G401 (cell line): ENCODE results near the gene ZMIZ1. TPM values are rescaled to one million over a fixed set of nuclear protein-coding genes. Genes with fewer than 3 reads are reported as not detected.

Experiments used
- DNase-seq: peaks from one replicate; pipeline ENCODE4 v3.0.0-alpha.2; 2015; ENCODE audit warnings: low spot score
- in situ Hi-C: cut with HindIII; loops from 2 replicates; pipeline ENCODE4 v1.10.0; 2016; ENCODE audit warnings: low sequenced_read_pairs, mixed read lengths
- total RNA-seq: library from RNA; depleted of rRNA; stranded (reverse); fragments of >200 nt; shearing (Covaris generic); gene quantifications from 2 replicates; pipeline ENCODE4 v1.2.3, GENCODE V29; 2014

ZMIZ1 gene
- total RNA-seq, 1 experiment from 2014 or later, result 2.3 TPM

GRCh38 chr10:79106256-79107050 lies 37.7 kb downstream of the ZMIZ1 start:
- peak; percentile 77 for DNase-seq
- in situ Hi-C loops, result no loop called here

- in situ Hi-C loops, result no loop called here
- DNase-seq, result no peak
Observed at GRCh38 chr10:79107736-79108264, 39.0 kb downstream of the ZMIZ1 start.

- no peak for DNase-seq
- in situ Hi-C loops, result no loop called here
Observed at GRCh38 chr10:79108728-79109127, 40.0 kb downstream of the ZMIZ1 start.

- in situ Hi-C loops, result no loop called here
- no peak for DNase-seq
Observed at GRCh38 chr10:79111427-79111826, 42.7 kb downstream of the ZMIZ1 start.

GRCh38 chr10:79111846-79112614 lies 43.3 kb downstream of the ZMIZ1 start:
- in situ Hi-C loops, result no loop called here
- DNase-seq, result no peak

- in situ Hi-C loops, result no loop called here
- peak; percentile 79 for DNase-seq
Observed at GRCh38 chr10:79112881-79113431, 44.2 kb downstream of the ZMIZ1 start.

GRCh38 chr10:79113827-79114226 lies 45.1 kb downstream of the ZMIZ1 start:
- DNase-seq, result no peak
- in situ Hi-C loops, result no loop called here

- in situ Hi-C loops, result no loop called here
- no peak for DNase-seq
Observed at GRCh38 chr10:79115302-79115701, 46.5 kb downstream of the ZMIZ1 start.

GRCh38 chr10:79116368-79116767 lies 47.6 kb downstream of the ZMIZ1 start:
- in situ Hi-C loops, result no loop called here
- no peak for DNase-seq

- in situ Hi-C loops, result no loop called here
- DNase-seq, result peak; percentile 46
Observed at GRCh38 chr10:79116801-79117723, 48.3 kb downstream of the ZMIZ1 start.

GRCh38 chr10:79118286-79119202 lies 49.8 kb downstream of the ZMIZ1 start:
- DNase-seq, result no peak
- in situ Hi-C loops, result no loop called here

- DNase-seq, result no peak
- in situ Hi-C loops, result no loop called here
Observed at GRCh38 chr10:79119306-79119705, 50.5 kb downstream of the ZMIZ1 start.

- in situ Hi-C loops, result no loop called here
- DNase-seq, result no peak
Observed at GRCh38 chr10:79123547-79123963, 54.8 kb downstream of the ZMIZ1 start.

GRCh38 chr10:79124066-79124465 lies 55.3 kb downstream of the ZMIZ1 start:
- no peak for DNase-seq
- in situ Hi-C loops, result no loop called here

GRCh38 chr10:79125092-79125491 lies 56.3 kb downstream of the ZMIZ1 start:
- no peak for DNase-seq
- in situ Hi-C loops, result no loop called here

- DNase-seq, result no peak
- in situ Hi-C loops, result no loop called here
Observed at GRCh38 chr10:79126351-79127080, 57.8 kb downstream of the ZMIZ1 start.

GRCh38 chr10:79127151-79127961 lies 58.6 kb downstream of the ZMIZ1 start:
- in situ Hi-C loops, result no loop called here
- DNase-seq, result no peak
